ENCODE measurements around the gene TMEM40. TPM values are rescaled to one million over a fixed set of nuclear protein-coding genes. Genes with fewer than 3 reads are reported as not detected.

TMEM40 gene
- total RNA-seq, 1 experiment from 2014 or later = not detected

DNA sequence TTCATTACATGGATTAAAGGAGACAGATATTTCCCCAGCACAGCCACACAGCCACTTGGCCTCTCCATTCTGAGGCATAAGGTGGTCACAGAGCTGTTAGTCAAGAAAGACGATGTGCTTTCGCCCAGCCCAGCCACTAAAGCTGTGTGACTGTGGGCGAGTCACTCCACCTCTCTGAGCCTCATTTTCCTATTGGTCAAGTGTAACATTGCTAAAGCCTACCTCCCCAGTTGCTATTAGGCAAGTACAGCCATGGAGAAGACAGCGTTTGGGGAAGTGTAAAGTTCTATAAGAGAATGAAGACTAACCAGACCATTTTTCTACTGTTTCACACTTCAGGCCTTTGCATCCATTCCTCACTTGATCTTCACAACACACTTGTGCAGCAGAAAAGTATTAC lies 24.1 kb downstream of the TMEM40 start:
- Histone ChIP-seq H3K79me1 (ENCODE audit: insufficient read depth, low read depth, low read length, poor library complexity, severe bottlenecking) (no peaks in the 10 kb centered on the region), H3K9ac (ENCODE audit: extremely low read depth, insufficient read length, low read length) (no peak overlapping the region), H3K4ac (ENCODE audit: low read depth, low read length) (no peak overlapping the region), H3K18ac (ENCODE audit: insufficient read length, low read depth, low read length) (no peak overlapping the region), H3K79me2 (ENCODE audit: insufficient read depth, low read length) (no peaks in the 10 kb centered on the region), H3K14ac (ENCODE audit: insufficient read depth, low read length) (no peak overlapping the region), H3K4me1 (ENCODE audit: insufficient read depth, low read length) (no peaks in the 10 kb centered on the region), H2BK5ac (ENCODE audit: insufficient read length, low read length) (no peak overlapping the region), H3K4me2 (ENCODE audit: insufficient read depth, insufficient read length, low read length) (no peak overlapping the region), H2BK20ac (ENCODE audit: low read depth, low read length, poor library complexity, severe bottlenecking) (no peak overlapping the region), H4K91ac (ENCODE audit: insufficient read length, low read depth, low read length) (no peak overlapping the region), H3K27ac (ENCODE audit: insufficient read length, low read depth, low read length) (no peak overlapping the region), H3K56ac (ENCODE audit: insufficient read length, low read depth, low read length) (no peak overlapping the region), H4K5ac (ENCODE audit: insufficient read length, low read depth, low read length) (no peak overlapping the region), H3K27me3 (ENCODE audit: insufficient read depth, low read length) (no peaks in the 10 kb centered on the region), H3T11ph (ENCODE audit: low read length) (no peak overlapping the region), H2BK120ac (ENCODE audit: low read depth, low read length, poor library complexity, severe bottlenecking) (no peak overlapping the region), H3K9me3 (ENCODE audit: control insufficient read depth, low read depth, low read length) (no peaks in the 10 kb centered on the region), H2AFZ (ENCODE audit: low read length) (no peak overlapping the region), H2AK5ac (ENCODE audit: insufficient read length, low read length) (no peak overlapping the region), H3K23me2 (ENCODE audit: insufficient read length, low read depth, low read length, poor library complexity, severe bottlenecking) (peaks cover 4% of the 10 kb centered on the region), H4K8ac (replicated peaks; ENCODE audit: insufficient read length, low read depth, low read length) (no peak overlapping the region), H2BK12ac (ENCODE audit: insufficient read length, low read depth, low read length) (no peak overlapping the region), H4K20me1 (ENCODE audit: control insufficient read depth, insufficient read depth, insufficient read length) (no peaks in the 10 kb centered on the region), H2BK15ac (ENCODE audit: low read depth, low read length) (no peak overlapping the region), H3K23ac (ENCODE audit: insufficient read length, low read depth, low read length) (no peak overlapping the region)
- Mint-ChIP-seq H3K4me1 (peaks cover 3 to 7% of the 10 kb centered on the region in 2 experiments; a peak in 2 of 4 replicates), H3K4me3 (no peak overlapping the region), H3K9me3 (peaks cover 5 to 7% of the 10 kb centered on the region in 2 experiments; a peak in 4 of 5 replicates), H3K27me3 (ENCODE audit: low read depth) (no peaks in the 10 kb centered on the region; the same call in 1 of the 2 replicates), H3K27ac (no peak overlapping the region), H3K36me3 (ENCODE audit: insufficient read depth in 1 of 3, low read depth in 3 of 3) (peaks cover 0 to 2% (median 0%) of the 10 kb centered on the region in 3 experiments; a peak in 1 of 7 replicates)
- TF ChIP-seq, protein P1, sequence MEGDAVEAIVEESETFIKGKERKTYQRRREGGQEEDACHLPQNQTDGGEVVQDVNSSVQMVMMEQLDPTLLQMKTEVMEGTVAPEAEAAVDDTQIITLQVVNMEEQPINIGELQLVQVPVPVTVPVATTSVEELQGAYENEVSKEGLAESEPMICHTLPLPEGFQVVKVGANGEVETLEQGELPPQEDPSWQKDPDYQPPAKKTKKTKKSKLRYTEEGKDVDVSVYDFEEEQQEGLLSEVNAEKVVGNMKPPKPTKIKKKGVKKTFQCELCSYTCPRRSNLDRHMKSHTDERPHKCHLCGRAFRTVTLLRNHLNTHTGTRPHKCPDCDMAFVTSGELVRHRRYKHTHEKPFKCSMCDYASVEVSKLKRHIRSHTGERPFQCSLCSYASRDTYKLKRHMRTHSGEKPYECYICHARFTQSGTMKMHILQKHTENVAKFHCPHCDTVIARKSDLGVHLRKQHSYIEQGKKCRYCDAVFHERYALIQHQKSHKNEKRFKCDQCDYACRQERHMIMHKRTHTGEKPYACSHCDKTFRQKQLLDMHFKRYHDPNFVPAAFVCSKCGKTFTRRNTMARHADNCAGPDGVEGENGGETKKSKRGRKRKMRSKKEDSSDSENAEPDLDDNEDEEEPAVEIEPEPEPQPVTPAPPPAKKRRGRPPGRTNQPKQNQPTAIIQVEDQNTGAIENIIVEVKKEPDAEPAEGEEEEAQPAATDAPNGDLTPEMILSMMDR (conservative IDR thresholded peaks at IDR 0.05) = no peak
- WGBS (ENCODE audit: extremely low coverage, insufficient read length, low lambda C conversion rate) = no CpG with 5 or more reads among the region's 4 CpGs
- no peak for DNase-seq

All from H9 (cell line).